ENCODE results near the gene CEP135.

DNA sequence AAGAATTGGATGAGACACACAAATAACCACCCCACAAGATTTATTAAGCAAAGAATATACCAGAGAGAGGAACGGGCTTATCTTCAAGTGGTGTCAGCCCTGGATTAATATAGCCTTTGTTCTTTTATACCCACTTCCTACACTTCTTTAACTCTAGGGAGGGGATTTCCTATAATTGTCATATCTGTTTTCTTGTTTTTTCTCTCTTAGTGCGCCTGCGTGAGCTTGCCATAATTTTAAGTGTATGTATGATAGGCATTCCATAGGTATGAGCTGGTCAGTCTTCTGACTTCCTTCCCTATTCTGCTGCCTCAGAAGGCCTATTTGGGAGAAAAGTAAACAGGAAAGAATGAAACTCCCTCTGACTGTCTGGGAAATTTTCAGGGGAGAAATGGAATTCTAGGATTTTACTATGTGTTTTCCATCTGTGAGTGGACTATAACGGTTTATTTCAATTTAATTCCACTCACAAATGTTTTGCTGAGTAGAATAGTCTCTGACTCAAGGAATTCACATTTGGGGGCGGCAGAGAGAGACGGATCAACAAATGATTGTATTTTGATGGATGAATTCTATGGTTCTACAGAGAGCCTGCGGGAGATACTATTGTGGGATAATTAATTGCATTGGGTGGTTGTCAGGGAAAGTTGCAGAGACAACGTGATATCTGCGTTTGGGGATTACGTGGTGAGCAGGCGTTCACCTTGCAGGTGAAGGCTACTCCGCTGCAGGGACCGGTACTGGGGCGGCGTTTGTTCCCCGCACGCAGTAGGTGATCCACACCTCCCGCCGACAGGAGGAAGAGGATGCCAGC, 626 bp upstream of the CEP135 start:
- no peak for TF ChIP-seq EZH2 (IDR thresholded peaks at IDR 0.05; ENCODE audit: borderline replicate concordance, low read depth, low read length, severe bottlenecking)
- TF ChIP-seq, protein P1, sequence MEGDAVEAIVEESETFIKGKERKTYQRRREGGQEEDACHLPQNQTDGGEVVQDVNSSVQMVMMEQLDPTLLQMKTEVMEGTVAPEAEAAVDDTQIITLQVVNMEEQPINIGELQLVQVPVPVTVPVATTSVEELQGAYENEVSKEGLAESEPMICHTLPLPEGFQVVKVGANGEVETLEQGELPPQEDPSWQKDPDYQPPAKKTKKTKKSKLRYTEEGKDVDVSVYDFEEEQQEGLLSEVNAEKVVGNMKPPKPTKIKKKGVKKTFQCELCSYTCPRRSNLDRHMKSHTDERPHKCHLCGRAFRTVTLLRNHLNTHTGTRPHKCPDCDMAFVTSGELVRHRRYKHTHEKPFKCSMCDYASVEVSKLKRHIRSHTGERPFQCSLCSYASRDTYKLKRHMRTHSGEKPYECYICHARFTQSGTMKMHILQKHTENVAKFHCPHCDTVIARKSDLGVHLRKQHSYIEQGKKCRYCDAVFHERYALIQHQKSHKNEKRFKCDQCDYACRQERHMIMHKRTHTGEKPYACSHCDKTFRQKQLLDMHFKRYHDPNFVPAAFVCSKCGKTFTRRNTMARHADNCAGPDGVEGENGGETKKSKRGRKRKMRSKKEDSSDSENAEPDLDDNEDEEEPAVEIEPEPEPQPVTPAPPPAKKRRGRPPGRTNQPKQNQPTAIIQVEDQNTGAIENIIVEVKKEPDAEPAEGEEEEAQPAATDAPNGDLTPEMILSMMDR (IDR thresholded peaks at IDR 0.05; ENCODE audit: extremely low read depth in 1 of 2, insufficient read depth in 1 of 2, low read depth in 1 of 2, low read length in 2 of 2): no peak
- peak; percentile 86 for TF ChIP-seq POLR2A (IDR thresholded peaks at IDR 0.05; ENCODE audit: low read depth, low read length)
